ENCODE data around the gene MAML1. TPM values are rescaled to one million over a fixed set of nuclear protein-coding genes. Genes with fewer than 3 reads are reported as not detected.

MAML1 gene
- total and polyA plus RNA-seq, 2 experiments from 2014 or later = 7.5 to 15.9 TPM

DNA sequence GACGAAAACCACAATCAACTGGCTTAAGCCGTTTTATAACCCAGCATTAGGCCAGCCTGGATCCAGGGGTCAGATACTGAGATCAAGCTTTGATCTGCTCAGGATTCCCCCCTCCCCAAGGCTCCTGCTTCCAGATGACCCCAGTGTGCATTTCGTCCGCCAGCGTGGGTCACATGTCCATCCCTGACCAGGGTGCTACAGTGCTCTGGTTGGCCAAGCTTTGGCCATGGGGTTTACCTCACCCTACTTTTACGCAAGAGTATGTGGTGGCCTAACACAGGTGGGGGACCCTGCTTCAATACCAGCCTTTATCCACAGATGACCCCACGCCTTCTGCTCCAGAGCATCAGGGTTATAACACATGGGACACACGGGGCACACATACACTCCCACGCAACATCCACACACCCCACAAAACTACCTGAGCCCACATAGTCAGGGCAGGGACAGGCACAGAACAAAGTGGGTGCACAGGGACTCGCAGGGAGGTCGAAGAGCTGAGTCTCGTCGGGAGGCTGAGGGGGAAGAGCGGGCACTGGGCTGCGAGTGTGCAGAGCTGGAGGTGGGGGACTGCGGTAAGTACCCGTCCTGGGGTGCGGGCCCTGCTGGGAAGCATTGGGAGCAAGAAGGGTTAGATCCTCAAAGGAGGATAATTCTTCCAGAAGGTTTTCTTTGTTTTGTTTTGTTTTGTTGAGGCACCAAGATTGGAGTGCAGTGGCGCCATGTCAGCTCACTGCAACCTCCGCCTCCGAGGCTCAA, 83.0 kb downstream of the MAML1 start:
- H3K27me3 ChIP-seq = no peaks in the 10 kb centered on the region
- DNase-seq (ENCODE audit: low spot score) = no peak
- H3K36me3 ChIP-seq (replicated peaks; ENCODE audit: insufficient read depth, low read depth) = no peaks in the 10 kb centered on the region
- peaks cover 8% of the 10 kb centered on the region for H3K79me2 ChIP-seq
- 91% methylated on average over 21 of the region's 21 CpGs for WGBS (ENCODE audit: low lambda C conversion rate, missing lambda C conversion rate)
- no peak overlapping the region for H3K4me2 ChIP-seq
- no peak overlapping the region for H3K27ac ChIP-seq
- peaks cover 31% of the 10 kb centered on the region for H3K4me1 ChIP-seq (ENCODE audit: insufficient read depth)
- TF ChIP-seq EZH2 (IDR thresholded peaks at IDR 0.05; ENCODE audit: borderline replicate concordance) = no peak
- TF ChIP-seq, protein P1, sequence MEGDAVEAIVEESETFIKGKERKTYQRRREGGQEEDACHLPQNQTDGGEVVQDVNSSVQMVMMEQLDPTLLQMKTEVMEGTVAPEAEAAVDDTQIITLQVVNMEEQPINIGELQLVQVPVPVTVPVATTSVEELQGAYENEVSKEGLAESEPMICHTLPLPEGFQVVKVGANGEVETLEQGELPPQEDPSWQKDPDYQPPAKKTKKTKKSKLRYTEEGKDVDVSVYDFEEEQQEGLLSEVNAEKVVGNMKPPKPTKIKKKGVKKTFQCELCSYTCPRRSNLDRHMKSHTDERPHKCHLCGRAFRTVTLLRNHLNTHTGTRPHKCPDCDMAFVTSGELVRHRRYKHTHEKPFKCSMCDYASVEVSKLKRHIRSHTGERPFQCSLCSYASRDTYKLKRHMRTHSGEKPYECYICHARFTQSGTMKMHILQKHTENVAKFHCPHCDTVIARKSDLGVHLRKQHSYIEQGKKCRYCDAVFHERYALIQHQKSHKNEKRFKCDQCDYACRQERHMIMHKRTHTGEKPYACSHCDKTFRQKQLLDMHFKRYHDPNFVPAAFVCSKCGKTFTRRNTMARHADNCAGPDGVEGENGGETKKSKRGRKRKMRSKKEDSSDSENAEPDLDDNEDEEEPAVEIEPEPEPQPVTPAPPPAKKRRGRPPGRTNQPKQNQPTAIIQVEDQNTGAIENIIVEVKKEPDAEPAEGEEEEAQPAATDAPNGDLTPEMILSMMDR (IDR thresholded peaks at IDR 0.05; ENCODE audit: poor library complexity) = no peak
- H4K20me1 ChIP-seq (ENCODE audit: insufficient read depth, poor library complexity, severe bottlenecking) = no peaks in the 10 kb centered on the region
- no peaks in the 10 kb centered on the region for H3K9me3 ChIP-seq (ENCODE audit: low read depth)
- H3K4me3 ChIP-seq = no peak overlapping the region
- H2AFZ ChIP-seq = no peak overlapping the region
- no peaks in the 10 kb centered on the region for H3K9me2 ChIP-seq (replicated peaks; ENCODE audit: insufficient read depth)

DNA sequence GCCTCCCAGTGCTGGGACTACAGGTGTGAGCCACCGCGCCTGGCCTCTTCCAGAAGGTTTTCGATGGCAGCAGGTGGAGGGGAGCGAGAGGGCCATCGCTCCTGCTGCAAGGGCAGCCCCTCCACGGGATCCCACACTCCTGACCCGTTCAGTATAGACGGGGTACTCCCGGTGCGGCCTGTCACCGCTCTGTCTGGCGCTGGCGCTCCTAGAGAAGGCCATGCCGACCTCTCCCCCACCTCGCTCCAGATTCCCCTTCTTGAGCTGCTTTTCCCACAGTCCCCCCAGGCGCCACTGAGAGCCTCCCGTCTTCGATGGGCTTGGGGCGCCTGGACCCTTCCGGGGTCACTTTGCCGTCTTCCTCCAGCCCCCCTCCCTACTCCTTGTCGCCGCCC, 83.8 kb downstream of the MAML1 start:
- H4K20me1 ChIP-seq (ENCODE audit: insufficient read depth, poor library complexity, severe bottlenecking) = peaks cover 3% of the 10 kb centered on the region
- H2AFZ ChIP-seq = peak overlapping the region; percentile 72
- H3K36me3 ChIP-seq (replicated peaks; ENCODE audit: insufficient read depth, low read depth) = no peaks in the 10 kb centered on the region
- H3K9me3 ChIP-seq (ENCODE audit: low read depth) = no peaks in the 10 kb centered on the region
- H3K4me1 ChIP-seq (ENCODE audit: insufficient read depth) = peaks cover 31% of the 10 kb centered on the region
- peaks cover 14% of the 10 kb centered on the region for H3K79me2 ChIP-seq
- no peaks in the 10 kb centered on the region for H3K27me3 ChIP-seq
- peak overlapping the region; percentile 96 for H3K4me2 ChIP-seq
- TF ChIP-seq, protein P1 (IDR thresholded peaks at IDR 0.05; ENCODE audit: poor library complexity) = no peak
- TF ChIP-seq EZH2phosphoT487 (IDR thresholded peaks at IDR 0.05; ENCODE audit: low read depth, severe bottlenecking, unreplicated experiment) (no peak), EZH2 (IDR thresholded peaks at IDR 0.05; ENCODE audit: borderline replicate concordance) (no peak)
- peak overlapping the region; percentile 42 for H3K4me3 ChIP-seq
- no peak for DNase-seq (ENCODE audit: low spot score)
- no peaks in the 10 kb centered on the region for H3K9me2 ChIP-seq (replicated peaks; ENCODE audit: insufficient read depth)
- WGBS (ENCODE audit: low lambda C conversion rate, missing lambda C conversion rate) = 56% methylated on average over 21 of the region's 23 CpGs
- H3K27ac ChIP-seq = peak overlapping the region; percentile 99

DNA sequence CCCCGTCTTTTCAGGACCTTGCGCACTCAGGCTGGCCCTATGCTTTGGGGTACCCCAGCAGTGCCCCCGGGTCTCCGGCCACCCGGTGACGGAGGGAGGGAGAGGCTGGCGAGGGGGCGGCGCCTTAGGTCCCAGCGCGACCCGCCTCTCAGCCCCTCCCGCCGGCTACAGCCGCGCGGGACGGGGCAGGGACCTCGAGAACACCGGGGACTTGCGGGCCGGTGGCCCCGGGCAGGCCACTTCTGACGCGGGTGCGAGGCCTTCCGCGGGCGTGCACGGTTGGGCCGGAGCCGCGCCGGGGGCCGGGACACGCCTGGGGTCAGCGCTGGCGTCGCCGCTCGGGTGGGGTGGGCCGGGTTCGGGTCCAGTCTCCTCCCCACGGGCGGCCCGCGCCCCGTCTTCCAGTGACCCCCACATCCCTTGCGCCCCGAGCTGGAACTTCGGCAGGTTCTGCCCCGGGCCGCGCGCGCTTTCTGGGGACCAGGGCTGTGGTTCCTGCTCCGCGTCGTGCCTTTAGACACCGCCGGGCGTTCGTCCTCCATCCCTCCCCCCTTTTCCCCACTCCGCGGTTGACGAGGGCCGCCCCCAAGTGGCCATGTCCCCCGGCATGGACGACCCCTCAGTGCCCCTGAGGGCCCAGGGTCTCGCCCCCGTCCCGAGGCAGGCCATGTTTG, 84.3 kb downstream of the MAML1 start:
- peak overlapping the region; percentile 72 for H2AFZ ChIP-seq
- H4K20me1 ChIP-seq (ENCODE audit: insufficient read depth, poor library complexity, severe bottlenecking) = peaks cover 8% of the 10 kb centered on the region
- 5% methylated on average over 31 of the region's 72 CpGs for WGBS (ENCODE audit: low lambda C conversion rate, missing lambda C conversion rate)
- no peaks in the 10 kb centered on the region for H3K36me3 ChIP-seq (replicated peaks; ENCODE audit: insufficient read depth, low read depth)
- H3K27ac ChIP-seq = peak overlapping the region; percentile 99
- H3K79me2 ChIP-seq = peaks cover 20% of the 10 kb centered on the region
- H3K27me3 ChIP-seq = no peaks in the 10 kb centered on the region
- peak overlapping the region; percentile 42 for H3K4me3 ChIP-seq
- TF ChIP-seq, protein P1 (IDR thresholded peaks at IDR 0.05; ENCODE audit: poor library complexity) = peak; percentile 10
- TF ChIP-seq EZH2phosphoT487 (IDR thresholded peaks at IDR 0.05; ENCODE audit: low read depth, severe bottlenecking, unreplicated experiment) (no peak), EZH2 (IDR thresholded peaks at IDR 0.05; ENCODE audit: borderline replicate concordance) (no peak)
- H3K9me2 ChIP-seq (replicated peaks; ENCODE audit: insufficient read depth) = no peaks in the 10 kb centered on the region
- peak overlapping the region; percentile 96 for H3K4me2 ChIP-seq
- H3K4me1 ChIP-seq (ENCODE audit: insufficient read depth) = peaks cover 31% of the 10 kb centered on the region
- peak; percentile 65 for DNase-seq (ENCODE audit: low spot score)
- H3K9me3 ChIP-seq (ENCODE audit: low read depth) = no peaks in the 10 kb centered on the region

Measured in hepatocyte (in vitro differentiated cells).